Ishikawa (cell line): ENCODE results near the gene GLIS2.

Experiments
- TAF1 ChIP-seq: IDR thresholded peaks from 2 replicates; pipeline ENCODE4 v1.6.1; 2012; ENCODE audit warnings: low read depth, mild to moderate bottlenecking
- TEAD4 ChIP-seq: IDR thresholded peaks from 2 replicates; pipeline ENCODE4 v1.6.1; 2012
- YY1 ChIP-seq: IDR thresholded peaks from 2 replicates; pipeline ENCODE4 v1.6.1; 2012; ENCODE audit warnings: low read depth

GRCh38 chr16:4377573-4378154 lies 61.8 kb downstream of the GLIS2 start:
- TF ChIP-seq TAF1 (no peak), YY1 (no peak), TEAD4 (no peak)
